H9 (cell line): Measurements from ENCODE around the gene SLC26A6. TPM values are rescaled to one million over a fixed set of nuclear protein-coding genes. Genes with fewer than 3 reads are reported as not detected.

Source experiments
- DNase-seq: peaks from one replicate; pipeline ENCODE4 v3.0.0-alpha.2; 2017
- H2AFZ ChIP-seq: one replicate; pipeline ENCODE4 v1.6.1; 2013; ENCODE audit warnings: mild to moderate bottlenecking, low read length, control low read depth, moderate library complexity
- H2AK5ac ChIP-seq: 2 replicates; pipeline ENCODE4 v1.6.1; 2013; ENCODE audit warnings: low read length, control low read depth, mixed read lengths; ENCODE audit not compliant: insufficient read length
- H2BK120ac ChIP-seq: one replicate; pipeline ENCODE4 v1.6.1; 2013; ENCODE audit warnings: low read depth, mild to moderate bottlenecking, low read length, control low read depth, inconsistent platforms; ENCODE audit not compliant: poor library complexity, severe bottlenecking
- H2BK12ac ChIP-seq: 2 replicates; pipeline ENCODE4 v1.6.1; 2013; ENCODE audit warnings: low read length, control low read depth, mixed read lengths, low read depth; ENCODE audit not compliant: insufficient read length
- H2BK15ac ChIP-seq: 2 replicates; pipeline ENCODE4 v1.6.1; 2013; ENCODE audit warnings: low read depth, low read length, control low read depth
- H2BK20ac ChIP-seq: one replicate; pipeline ENCODE4 v1.6.1; 2013; ENCODE audit warnings: low read depth, mild to moderate bottlenecking, low read length, control low read depth, inconsistent platforms; ENCODE audit not compliant: poor library complexity, severe bottlenecking
- H2BK5ac ChIP-seq: 2 replicates; pipeline ENCODE4 v1.6.1; 2013; ENCODE audit warnings: low read length, control low read depth, mixed read lengths; ENCODE audit not compliant: insufficient read length
- H3K14ac ChIP-seq: 2 replicates; pipeline ENCODE4 v1.6.1; 2013; ENCODE audit warnings: low read length, control low read depth; ENCODE audit not compliant: insufficient read depth
- H3K18ac ChIP-seq: 2 replicates; pipeline ENCODE4 v1.6.1; 2013; ENCODE audit warnings: low read depth, mild to moderate bottlenecking, mixed read lengths, low read length, control low read depth; ENCODE audit not compliant: insufficient read length
- H3K23ac ChIP-seq: 2 replicates; pipeline ENCODE4 v1.6.1; 2013; ENCODE audit warnings: low read length, control low read depth, mixed read lengths, low read depth; ENCODE audit not compliant: insufficient read length
- H3K23me2 ChIP-seq: 2 replicates; pipeline ENCODE4 v1.6.1; 2013; ENCODE audit warnings: low read depth, mild to moderate bottlenecking, mixed read lengths, low read length, control low read depth; ENCODE audit not compliant: insufficient read length, poor library complexity, severe bottlenecking
- H3K27ac ChIP-seq: 2 replicates; pipeline ENCODE4 v1.5.1; 2013; ENCODE audit warnings: low read length, control low read depth, mixed read lengths, low read depth; ENCODE audit not compliant: insufficient read length
- H3K27me3 ChIP-seq: 2 replicates; pipeline ENCODE4 v1.6.1; 2013; ENCODE audit warnings: low read length, control low read depth, inconsistent platforms; ENCODE audit not compliant: insufficient read depth
- H3K4ac ChIP-seq: 2 replicates; pipeline ENCODE4 v1.6.1; 2013; ENCODE audit warnings: low read depth, mild to moderate bottlenecking, control low read depth, inconsistent platforms, low read length, moderate library complexity
- H3K4me1 ChIP-seq: 2 replicates; pipeline ENCODE4 v1.6.1; 2013; ENCODE audit warnings: low read length, control low read depth, inconsistent platforms; ENCODE audit not compliant: insufficient read depth
- H3K4me2 ChIP-seq: 2 replicates; pipeline ENCODE4 v1.6.1; 2013; ENCODE audit warnings: low read length, control low read depth, mixed read lengths; ENCODE audit not compliant: insufficient read length, insufficient read depth
- H3K56ac ChIP-seq: 2 replicates; pipeline ENCODE4 v1.6.1; 2013; ENCODE audit warnings: low read depth, mild to moderate bottlenecking, mixed read lengths, low read length, control low read depth; ENCODE audit not compliant: insufficient read length
- H3K79me1 ChIP-seq: 2 replicates; pipeline ENCODE4 v1.6.1; 2013; ENCODE audit warnings: low read depth, mild to moderate bottlenecking, moderate library complexity, low read length, control low read depth, inconsistent platforms; ENCODE audit not compliant: insufficient read depth, poor library complexity, severe bottlenecking
- H3K79me2 ChIP-seq: 2 replicates; pipeline ENCODE4 v1.6.1; 2013; ENCODE audit warnings: low read length, control low read depth, inconsistent platforms; ENCODE audit not compliant: insufficient read depth
- H3K9ac ChIP-seq: 2 replicates; pipeline ENCODE4 v1.6.1; 2013; ENCODE audit warnings: low read length, control low read depth, mixed read lengths; ENCODE audit not compliant: insufficient read length; ENCODE audit errors: extremely low read depth
- H3K9me3 ChIP-seq: one replicate; pipeline ENCODE4 v1.6.1; 2013; ENCODE audit warnings: low read depth, low read length, inconsistent platforms; ENCODE audit not compliant: control insufficient read depth
- H3T11ph ChIP-seq: one replicate; pipeline ENCODE4 v1.6.1; 2013; ENCODE audit warnings: mild to moderate bottlenecking, low read length, control low read depth, inconsistent platforms
- H4K20me1 ChIP-seq: one replicate; pipeline ENCODE4 v1.6.1; 2013; ENCODE audit not compliant: control insufficient read depth, insufficient read length, insufficient read depth
- H4K5ac ChIP-seq: 2 replicates; pipeline ENCODE4 v1.6.1; 2013; ENCODE audit warnings: low read depth, mild to moderate bottlenecking, mixed read lengths, low read length, control low read depth; ENCODE audit not compliant: insufficient read length
- H4K8ac ChIP-seq: replicated peaks from 2 replicates; pipeline ENCODE4 v1.6.1; 2013; ENCODE audit warnings: low read length, control low read depth, mixed read lengths, low read depth; ENCODE audit not compliant: insufficient read length
- H4K91ac ChIP-seq: 2 replicates; pipeline ENCODE4 v1.6.1; 2013; ENCODE audit warnings: low read depth, mild to moderate bottlenecking, moderate library complexity, mixed read lengths, low read length, control low read depth; ENCODE audit not compliant: insufficient read length
- H3K27ac Mint-ChIP-seq, 3 experiments: 2 replicates in 2 of 3; 3 replicates in 1 of 3; pipeline ENCODE4 v1.8.0; 2020 to 2021; ENCODE audit warnings: mixed read lengths in 3 of 3, mild to moderate bottlenecking in 1 of 3, moderate library complexity in 1 of 3
- H3K27me3 Mint-ChIP-seq: 2 replicates; pipeline ENCODE4 v1.8.0; 2021; ENCODE audit warnings: low read depth, mild to moderate bottlenecking, moderate library complexity, mixed read lengths
- H3K36me3 Mint-ChIP-seq, 3 experiments: 2 replicates in 2 of 3; 3 replicates in 1 of 3; pipeline ENCODE4 v1.8.0; 2020 to 2021; ENCODE audit warnings: low read depth in 3 of 3, mixed read lengths in 3 of 3; ENCODE audit not compliant: insufficient read depth in 1 of 3
- H3K4me1 Mint-ChIP-seq, 2 experiments: 2 replicates each; pipeline ENCODE4 v1.8.0; 2020; ENCODE audit warnings: mixed read lengths in 2 of 2
- H3K4me3 Mint-ChIP-seq, 2 experiments: 2 replicates in 1 of 2; 3 replicates in 1 of 2; pipeline ENCODE4 v1.8.0; 2020 to 2021; ENCODE audit warnings: mild to moderate bottlenecking in 2 of 2, mixed read lengths in 2 of 2, moderate library complexity in 1 of 2
- H3K9me3 Mint-ChIP-seq, 2 experiments: 2 replicates in 1 of 2; 3 replicates in 1 of 2; pipeline ENCODE4 v1.8.0; 2020; ENCODE audit warnings: mild to moderate bottlenecking in 2 of 2, mixed read lengths in 2 of 2, moderate library complexity in 1 of 2
- CTCF ChIP-seq: fragments of 200-600 bp; sonication (generic); conservative IDR thresholded peaks from 3 replicates; pipeline ENCODE4 v1.8.0; 2021; ENCODE audit warnings: antibody characterized with exemption, mild to moderate bottlenecking
- WGBS: extraction: QIAGEN DNeasy Blood & Tissue Kit; methylation state at CpG from one replicate; pipeline ENCODE4 v1.1.7; 2013; ENCODE audit warnings: missing lambda C conversion rate, low lambda C conversion rate, mixed read lengths; ENCODE audit not compliant: insufficient read length; ENCODE audit errors: extremely low coverage; 5-methylcytosine and 5-hydroxymethylcytosine counted together
- total RNA-seq: library from RNA; stranded (reverse); gene quantifications from 2 replicates; pipeline ENCODE4 v1.2.1, GENCODE V29; 2021

Gene SLC26A6
- total RNA-seq, 1 experiment from 2014 or later, result 61.3 TPM

GRCh38 chr3:48662753-48663488 is 27.7 kb upstream of the SLC26A6 start, which contains the start of gene CELSR3:
CELSR3 (minus strand) TSS chr3:48662886; CDS start chr3:48662634, 252 bp downstream.
- Histone ChIP-seq H3K56ac (no peak within 1 kb of the TSS), H2AFZ (no peak within 1 kb of the TSS), H3K23me2 (peaks cover 18% of the 10 kb centered on the region), H3K18ac (peak within 1 kb of the TSS; percentile 98), H3K9ac (peak within 1 kb of the TSS; percentile 92), H3K9me3 (no peaks in the 10 kb centered on the region), H3K14ac (peak within 1 kb of the TSS; percentile 95), H3K4ac (peak within 1 kb of the TSS; percentile 35; the same call in 1 of the 2 replicates), H4K91ac (peak within 1 kb of the TSS; percentile 42), H3K79me1 (no peaks in the 10 kb centered on the region), H2BK120ac (peak within 1 kb of the TSS; percentile 90), H4K20me1 (no peaks in the 10 kb centered on the region), H4K8ac (no peak within 1 kb of the TSS), H2BK5ac (peak within 1 kb of the TSS; percentile 37), H4K5ac (peak within 1 kb of the TSS; percentile 94), H2BK12ac (peak within 1 kb of the TSS; percentile 41), H3K79me2 (no peaks in the 10 kb centered on the region), H2BK20ac (no peak within 1 kb of the TSS), H3K27ac (peak within 1 kb of the TSS; percentile 76), H3T11ph (no peak within 1 kb of the TSS), H3K4me1 (no peaks in the 10 kb centered on the region), H3K23ac (no peak within 1 kb of the TSS), H3K27me3 (no peaks in the 10 kb centered on the region), H2AK5ac (no peak within 1 kb of the TSS), H3K4me2 (peak within 1 kb of the TSS; percentile 76), H2BK15ac (no peak within 1 kb of the TSS)
- DNase-seq, result peak; percentile 90
- peak within 1 kb of the TSS; percentile 88 to 92 for H3K4me3 Mint-ChIP-seq
- no peak for TF ChIP-seq CTCF
- H3K9me3 Mint-ChIP-seq, result peaks cover 2 to 3% of the 10 kb centered on the region in 2 experiments; a peak in 2 of 5 replicates
- H3K27ac Mint-ChIP-seq, result peak within 1 kb of the TSS; percentile 99 to 100 (median 100)
- H3K27me3 Mint-ChIP-seq, result peaks cover 4% of the 10 kb centered on the region; the same call in 1 of the 2 replicates
- H3K4me1 Mint-ChIP-seq, result peaks cover 16 to 17% of the 10 kb centered on the region in 2 experiments
- H3K36me3 Mint-ChIP-seq, result peaks cover 21 to 46% (median 38%) of the 10 kb centered on the region in 3 experiments
- WGBS, result no CpG with 5 or more reads among the region's 52 CpGs
